C4-2B (cell line): ENCODE results near the gene TIMP3.

ENCODE experiments used
- CTCF ChIP-seq: fragments of 450-650 bp; conservative IDR thresholded peaks from 2 replicates; pipeline ENCODE4 v1.5.1; 2017; ENCODE audit warnings: mild to moderate bottlenecking
- ZFX ChIP-seq: fragments of 450-650 bp; IDR thresholded peaks from 2 replicates; pipeline ENCODE4 v1.6.1; 2017

GRCh38 chr22:32765132-32765618 lies 36.3 kb upstream of the TIMP3 start:
- TF ChIP-seq CTCF = no peak
- no peak for TF ChIP-seq ZFX
